GM12878 (cell line): ENCODE measurements around the gene CHCHD6. TPM values are rescaled to one million over a fixed set of nuclear protein-coding genes. Genes with fewer than 3 reads are reported as not detected.

Experiments used
- ATAC-seq: fragments of 200-7000 bp; cut with Tn5 transposase; 3 replicates; pipeline ENCODE4 v1.9.1; 2020; ENCODE audit warnings: mild to moderate bottlenecking, moderate library complexity
- BruUV-seq: library from RNA; stranded (reverse); fragments of 400-500 nt; replicated peaks from 2 replicates; lab custom pipeline; 2021; lab: Mats Ljungman, UMichigan
- CTCF ChIA-PET: fragments of 300-600 bp; sonication (Branson Sonifier 250); formaldehyde crosslinking; extraction: SDS; loops from one replicate; lab custom pipeline; 2021; ENCODE audit warnings: inconsistent platforms; lab: Yijun Ruan, JAX
- POLR2A ChIA-PET: fragments of 350-600 bp; formaldehyde crosslinking; extraction: SDS; loops from one replicate; lab custom pipeline; 2021; ENCODE audit warnings: inconsistent platforms; lab: Charles Lee
- RAD21 ChIA-PET: fragments of 300-600 bp; sonication (Branson Sonifier 250); formaldehyde crosslinking; loops from one replicate; lab custom pipeline; 2023; ENCODE audit warnings: antibody characterized with exemption; ENCODE audit not compliant: unreplicated experiment; lab: Charles Lee
- SMC1A ChIA-PET: fragments of 300-600 bp; sonication (Branson Sonifier 250); formaldehyde crosslinking; loops from one replicate; lab custom pipeline; 2023; ENCODE audit not compliant: unreplicated experiment, uncharacterized antibody; lab: Charles Lee
- DNase-seq: peaks from one replicate; pipeline ENCODE4 v3.0.0-alpha.2; 2011; ENCODE audit warnings: low read depth, low spot score
- FAIRE-seq: peaks from 3 replicates; lab custom pipeline; 2011; peaks lifted over from hg19 to GRCh38; lab: Jason Lieb, UNC
- H2AFZ ChIP-seq: 2 replicates; pipeline ENCODE4 v1.6.0; 2011; ENCODE audit warnings: low read depth, low read length, control low read depth; ENCODE audit not compliant: control insufficient read depth
- H3K27ac ChIP-seq: 2 replicates; pipeline ENCODE4 v1.5.1; 2011; ENCODE audit warnings: control low read depth; ENCODE audit not compliant: control insufficient read depth, insufficient read depth
- H3K27me3 ChIP-seq, 2 experiments: replicated peaks in 1 of 2; 2 replicates each; pipeline versions ENCODE4 v1.6.0 to v1.6.1; 2011; ENCODE audit warnings: low read length in 1 of 2; ENCODE audit not compliant: control insufficient read depth in 2 of 2, insufficient read depth in 2 of 2
- H3K36me3 ChIP-seq, 2 experiments: 2 replicates each; pipeline ENCODE4 v1.5.1; 2011; ENCODE audit warnings: low read length in 1 of 2; ENCODE audit not compliant: control insufficient read depth in 2 of 2, insufficient read depth in 2 of 2
- H3K4me1 ChIP-seq: 2 replicates; pipeline ENCODE4 v1.6.1; 2011; ENCODE audit warnings: mild to moderate bottlenecking, low read length, moderate library complexity, mixed read lengths; ENCODE audit not compliant: control insufficient read depth, insufficient read depth
- H3K4me2 ChIP-seq: 2 replicates; pipeline ENCODE4 v1.6.0; 2011; ENCODE audit warnings: control low read depth; ENCODE audit not compliant: control insufficient read depth, insufficient read depth
- H3K4me3 ChIP-seq: fragments of 200-600 bp; sonication (generic); 2 replicates; pipeline ENCODE4 v1.5.1; 2016
- H3K79me2 ChIP-seq: 2 replicates; pipeline ENCODE4 v1.6.0; 2011; ENCODE audit warnings: low read length; ENCODE audit not compliant: control insufficient read depth, insufficient read depth
- H3K9ac ChIP-seq: 2 replicates; pipeline ENCODE4 v1.8.0; 2011; ENCODE audit warnings: low read length, control low read depth, mixed read lengths; ENCODE audit not compliant: control insufficient read depth, insufficient read depth
- H3K9me3 ChIP-seq: replicated peaks from 3 replicates; pipeline ENCODE4 v1.5.1; 2011; ENCODE audit warnings: mild to moderate bottlenecking, low read length; ENCODE audit not compliant: control insufficient read depth, insufficient read depth
- H4K20me1 ChIP-seq: 2 replicates; pipeline ENCODE4 v1.6.0; 2011; ENCODE audit not compliant: control insufficient read depth, insufficient read depth
- BHLHE40 ChIP-seq, 2 experiments: fragments of 450-650 bp in 1 of 2; IDR thresholded peaks; 2 replicates each; pipeline ENCODE4 v1.6.1; 2011 to 2017; ENCODE audit warnings: low read depth in 2 of 2, borderline replicate concordance in 1 of 2, improper control_type of control experiment in 1 of 2, low read length in 1 of 2, mild to moderate bottlenecking in 1 of 2
- DPF2 ChIP-seq: fragments of 450-650 bp; IDR thresholded peaks from 2 replicates; pipeline ENCODE4 v1.6.1; 2017; ENCODE audit warnings: mild to moderate bottlenecking
- IKZF1 ChIP-seq: fragments of 450-650 bp; conservative IDR thresholded peaks from 2 replicates; pipeline ENCODE4 v1.6.1; 2017; ENCODE audit warnings: antibody characterized with exemption, mild to moderate bottlenecking
- MYC ChIP-seq: IDR thresholded peaks from 2 replicates; pipeline ENCODE4 v1.6.1; 2011; ENCODE audit warnings: mild to moderate bottlenecking, low read length, moderate library complexity, inconsistent platforms; ENCODE audit not compliant: insufficient read depth, insufficient replicate concordance, insufficient read length, severe bottlenecking
- SRF ChIP-seq, 2 experiments: IDR thresholded peaks; 2 replicates each; pipeline ENCODE4 v1.6.1; 2011; ENCODE audit warnings: low read depth in 2 of 2, low read length in 2 of 2, mild to moderate bottlenecking in 1 of 2, moderate library complexity in 1 of 2
- STAT3 ChIP-seq: IDR thresholded peaks from 2 replicates; pipeline ENCODE4 v1.6.1; 2011; ENCODE audit warnings: low read depth, low read length, improper control_type of control experiment
- WGBS: methylation state at CpG from one replicate; pipeline ENCODE4 v1.1.6; 2016; ENCODE audit warnings: low lambda C conversion rate; ENCODE audit not compliant: insufficient replicate concordance, insufficient coverage; ENCODE audit errors: missing lambda C conversion rate; 5-methylcytosine and 5-hydroxymethylcytosine counted together
- in situ Hi-C: fragments of 300-500 bp; cut with MboI; formaldehyde crosslinking; loops from 9 replicates; pipeline ENCODE4 v1.14.3; 2018; ENCODE audit warnings: mixed read lengths
- intact Hi-C: fragments of 100-400 bp; cut with micrococcal nuclease; formaldehyde crosslinking; loops from one replicate; pipeline ENCODE4 v1.14.2; 2022; ENCODE audit not compliant: unreplicated experiment
- polyA plus RNA-seq, 11 experiments: library from polyadenylated mRNA; depleted of rRNA in 4 of 11; unstranded in 6 of 11; stranded (reverse) in 5 of 11; fragments of >200 nt; fragmentation: Nextera tagmentation in 4 of 11; fragmentation: Illumina TruSeq in 1 of 11; extraction: Ambion mirVana in 4 of 11; extraction: Trizol in 1 of 11; gene quantifications; 1 replicate in 1 of 11; 2 replicates in 10 of 11; pipeline versions ENCODE4 v1.2.1 to v1.2.3, GENCODE V29; 2011 to 2016; ENCODE audit warnings: inconsistent platforms in 2 of 11, missing spikeins in 2 of 11, low read depth in 1 of 11
- total RNA-seq, 4 experiments: library from RNA; depleted of rRNA in 3 of 4; stranded (reverse); fragments of >200 nt in 3 of 4; fragmentation: Illumina TruSeq in 1 of 4; extraction: Trizol in 1 of 4; gene quantifications; 2 replicates each; pipeline versions ENCODE4 v1.2.1 to v1.2.3, GENCODE V29; 2013 to 2021

The CHCHD6 gene
- total and polyA plus RNA-seq, 10 of the 15 experiments (the other 5 are each of a cell fraction or from before 2014, with no cell fraction given), result 2.7 to 16.7 (median 12.3) TPM

DNA sequence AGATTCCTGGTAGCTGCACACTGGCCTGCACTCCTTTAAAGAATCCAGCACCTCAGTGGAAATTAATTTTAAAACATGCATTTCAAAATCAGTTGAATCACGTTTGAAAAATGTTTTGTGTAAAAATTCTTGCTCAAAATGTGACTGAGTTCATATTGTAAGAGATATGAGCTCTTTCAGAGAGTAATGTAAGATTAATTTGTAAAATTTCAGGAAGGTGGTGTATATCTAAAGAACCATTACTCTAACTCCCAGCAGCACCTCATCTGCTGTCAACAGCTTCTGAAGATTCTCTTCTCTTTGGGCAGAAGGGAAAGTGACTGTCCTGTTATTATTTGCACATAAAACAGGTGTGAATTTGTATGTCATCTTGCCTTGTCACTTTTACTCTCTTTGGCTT, 181.4 kb downstream of the CHCHD6 start:
- DNase-seq (no peak), FAIRE-seq (no peak), ATAC-seq (no peak)
- Histone ChIP-seq H3K27ac (no peak overlapping the region), H3K79me2 (no peaks in the 10 kb centered on the region), H4K20me1 (no peaks in the 10 kb centered on the region), H2AFZ (no peak overlapping the region), H3K9ac (no peak overlapping the region), H3K4me2 (no peak overlapping the region), H3K36me3 (no peaks in the 10 kb centered on the region), H3K4me3 (no peak overlapping the region), H3K27me3 (no peaks in the 10 kb centered on the region), H3K4me1 (peaks cover 6% of the 10 kb centered on the region; the same call in 1 of the 2 replicates), H3K9me3 (no peaks in the 10 kb centered on the region)
- ChIA-PET SMC1A (no interaction called here), POLR2A (interaction anchor here (0.5 to 0.7 kb wide), 2 partner anchors 433 to 1783 kb away, joined by 3 read pairs; no protein-coding TSS in a partner anchor), CTCF (no interaction called here), RAD21 (no interaction called here)
- in situ Hi-C loops (no loop called here), intact Hi-C loops (no loop called here)
- WGBS, result 48% methylated on average over 1 of the region's 1 CpG
- TF ChIP-seq IKZF1, result no peak
- no TSS peak for BruUV-seq

DNA sequence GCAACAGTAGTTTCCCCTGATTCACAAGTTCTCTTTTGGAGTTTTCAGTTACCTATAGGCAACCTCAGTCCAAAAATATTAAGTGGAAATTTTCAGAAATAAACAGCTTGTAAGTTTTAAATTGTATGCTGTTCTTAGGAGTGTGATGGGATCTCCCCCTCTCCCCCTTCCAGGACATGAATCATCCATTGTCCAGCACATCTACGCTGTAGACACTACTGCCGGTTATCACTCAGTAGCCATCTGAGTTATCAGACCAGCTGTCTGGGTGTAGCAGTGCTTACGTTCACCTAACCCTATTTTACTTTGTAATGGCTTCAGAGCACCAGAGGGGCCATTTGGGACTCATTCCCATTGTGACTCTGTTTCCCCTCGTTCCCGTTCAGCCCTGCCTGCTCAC, 182.2 kb downstream of the CHCHD6 start:
- BruUV-seq, result no TSS peak
- POLR2A ChIA-PET, result no interaction called here
- ATAC-seq, result no peak
- RAD21 ChIA-PET, result no interaction called here
- SMC1A ChIA-PET, result no interaction called here
- Histone ChIP-seq H3K79me2 (no peaks in the 10 kb centered on the region), H2AFZ (no peak overlapping the region), H3K4me3 (no peak overlapping the region), H4K20me1 (no peaks in the 10 kb centered on the region), H3K36me3 (no peaks in the 10 kb centered on the region), H3K27ac (no peak overlapping the region), H3K9me3 (no peaks in the 10 kb centered on the region), H3K4me1 (peaks cover 6% of the 10 kb centered on the region; the same call in 1 of the 2 replicates), H3K9ac (no peak overlapping the region), H3K4me2 (no peak overlapping the region), H3K27me3 (no peaks in the 10 kb centered on the region)
- in situ Hi-C loops, result no loop called here
- no peak for TF ChIP-seq BHLHE40 (IDR thresholded peaks at IDR 0.05; ENCODE audit: borderline replicate concordance in 1 of 2, low read depth in 2 of 2, low read length in 1 of 2)
- TF ChIP-seq DPF2, result no peak
- no peak for TF ChIP-seq STAT3
- TF ChIP-seq MYC, result no peak
- no peak for TF ChIP-seq SRF (IDR thresholded peaks at IDR 0.05; ENCODE audit: low read depth in 2 of 2, low read length in 2 of 2)
- intact Hi-C loops, result no loop called here
- DNase-seq, result no peak
- no peak for FAIRE-seq
- WGBS, result 89% methylated on average over 5 of the region's 5 CpGs
- CTCF ChIA-PET, result no interaction called here
